IgD-negative memory B cell (primary cell): Measurements from ENCODE around the gene YWHAH. TPM values are rescaled to one million over a fixed set of nuclear protein-coding genes. Genes with fewer than 3 reads are reported as not detected.

Experiments
- H3K27ac Mint-ChIP-seq, 3 donors: one replicate each; pipeline ENCODE4 v1.8.0; 2020 to 2022; ENCODE audit warnings: mild to moderate bottlenecking in 3 of 3, mixed read lengths in 3 of 3, moderate library complexity in 1 of 3
- H3K27me3 Mint-ChIP-seq: one replicate; pipeline ENCODE4 v1.8.0; 2021; ENCODE audit warnings: mixed read lengths
- H3K36me3 Mint-ChIP-seq: one replicate; pipeline ENCODE4 v1.8.0; 2020; ENCODE audit warnings: mild to moderate bottlenecking, mixed read lengths
- H3K4me1 Mint-ChIP-seq, 3 donors: one replicate each; pipeline ENCODE4 v1.8.0; 2020 to 2022; ENCODE audit warnings: mixed read lengths in 3 of 3, mild to moderate bottlenecking in 1 of 3
- H3K4me3 Mint-ChIP-seq, 4 donors: one replicate each; pipeline ENCODE4 v1.8.0; 2020 to 2022; ENCODE audit warnings: mild to moderate bottlenecking in 4 of 4, mixed read lengths in 4 of 4, moderate library complexity in 3 of 4
- H3K9me3 Mint-ChIP-seq, 3 donors: one replicate each; pipeline ENCODE4 v1.8.0; 2020 to 2021; ENCODE audit warnings: mixed read lengths in 3 of 3, mild to moderate bottlenecking in 1 of 3
- polyA plus RNA-seq: library from polyadenylated mRNA; unstranded; fragments of 300-500 nt; fragmentation: Illumina TruSeq; gene quantifications from one replicate; pipeline ENCODE4 v1.2.3, GENCODE V29; 2021

YWHAH gene
- polyA plus RNA-seq, 1 donor from 2014 or later = 65.3 TPM

GRCh38 chr22:31951194-31952093 is 7.1 kb downstream of the YWHAH start:
- Mint-ChIP-seq H3K36me3 (no peaks in the 10 kb centered on the region), H3K27me3 (no peaks in the 10 kb centered on the region), H3K9me3 (no peaks in the 10 kb centered on the region), H3K27ac (peak overlapping the region in 2 of 3 donors; percentile 6 to 38), H3K4me1 (peaks cover 23 to 35% (median 31%) of the 10 kb centered on the region in 3 donors), H3K4me3 (peak overlapping the region in 1 of 4 donors; percentile 29)

GRCh38 chr22:31952094-31952401 is 7.7 kb downstream of the YWHAH start:
- H3K27me3 Mint-ChIP-seq = no peaks in the 10 kb centered on the region
- H3K4me1 Mint-ChIP-seq = peaks cover 21 to 34% (median 29%) of the 10 kb centered on the region in 3 donors
- no peaks in the 10 kb centered on the region for H3K9me3 Mint-ChIP-seq
- H3K4me3 Mint-ChIP-seq = peak overlapping the region in 2 of 4 donors; percentile 29 to 36
- H3K27ac Mint-ChIP-seq = no peak overlapping the region
- no peaks in the 10 kb centered on the region for H3K36me3 Mint-ChIP-seq

- Mint-ChIP-seq H3K27me3 (no peaks in the 10 kb centered on the region), H3K36me3 (no peaks in the 10 kb centered on the region)
These were observed 8.1 kb downstream of the YWHAH start for GRCh38 chr22:31952472-31952871.

GRCh38 chr22:31953261-31953660 is 8.9 kb downstream of the YWHAH start:
- Mint-ChIP-seq H3K27ac (no peak overlapping the region), H3K9me3 (no peaks in the 10 kb centered on the region), H3K4me3 (no peak overlapping the region), H3K27me3 (no peaks in the 10 kb centered on the region), H3K4me1 (peaks cover 15 to 28% (median 22%) of the 10 kb centered on the region in 3 donors), H3K36me3 (no peaks in the 10 kb centered on the region)

More at GRCh38 chr22:31952472-31952871, 8.1 kb downstream of the YWHAH start:
- Mint-ChIP-seq H3K27ac (no peak overlapping the region), H3K4me3 (no peak overlapping the region), H3K9me3 (no peaks in the 10 kb centered on the region), H3K4me1 (peaks cover 16 to 29% (median 24%) of the 10 kb centered on the region in 3 donors)

GRCh38 chr22:31954535-31955523 is 10.5 kb downstream of the YWHAH start:
- Mint-ChIP-seq H3K4me1 (peaks cover 15 to 28% (median 22%) of the 10 kb centered on the region in 3 donors), H3K27ac (no peak overlapping the region)

GRCh38 chr22:31956360-31956759 is 12.0 kb downstream of the YWHAH start:
- peaks cover 15 to 24% (median 18%) of the 10 kb centered on the region in 3 donors for H3K4me1 Mint-ChIP-seq

More at GRCh38 chr22:31954535-31955523, 10.5 kb downstream of the YWHAH start:
- H3K27me3 Mint-ChIP-seq = no peaks in the 10 kb centered on the region
- H3K36me3 Mint-ChIP-seq = peaks cover 2% of the 10 kb centered on the region
- H3K4me3 Mint-ChIP-seq = no peak overlapping the region
- no peaks in the 10 kb centered on the region for H3K9me3 Mint-ChIP-seq

GRCh38 chr22:31957970-31958594 is 13.7 kb downstream of the YWHAH start:
- Mint-ChIP-seq H3K4me3 (no peak overlapping the region), H3K27me3 (peaks cover 5% of the 10 kb centered on the region), H3K9me3 (no peaks in the 10 kb centered on the region), H3K27ac (no peak overlapping the region), H3K36me3 (peaks cover 2% of the 10 kb centered on the region), H3K4me1 (peaks cover 12 to 20% (median 12%) of the 10 kb centered on the region in 3 donors)

More at GRCh38 chr22:31956360-31956759, 12.0 kb downstream of the YWHAH start:
- Mint-ChIP-seq H3K4me3 (no peak overlapping the region), H3K36me3 (peaks cover 2% of the 10 kb centered on the region), H3K9me3 (no peaks in the 10 kb centered on the region), H3K27ac (peak overlapping the region in 2 of 3 donors; percentile 54 to 74), H3K27me3 (no peaks in the 10 kb centered on the region)

GRCh38 chr22:31958625-31959239 is 14.4 kb downstream of the YWHAH start:
- peaks cover 2% of the 10 kb centered on the region for H3K36me3 Mint-ChIP-seq
- H3K27me3 Mint-ChIP-seq = peaks cover 6% of the 10 kb centered on the region
- no peaks in the 10 kb centered on the region for H3K9me3 Mint-ChIP-seq
- peaks cover 6 to 14% (median 12%) of the 10 kb centered on the region in 3 donors for H3K4me1 Mint-ChIP-seq
- no peak overlapping the region for H3K4me3 Mint-ChIP-seq
- no peak overlapping the region for H3K27ac Mint-ChIP-seq

GRCh38 chr22:31960767-31961166 is 16.4 kb downstream of the YWHAH start:
- Mint-ChIP-seq H3K4me1 (peaks cover 0 to 4% (median 2%) of the 10 kb centered on the region in 3 donors), H3K36me3 (peaks cover 2% of the 10 kb centered on the region), H3K27me3 (peaks cover 13% of the 10 kb centered on the region), H3K27ac (no peak overlapping the region), H3K4me3 (no peak overlapping the region), H3K9me3 (no peaks in the 10 kb centered on the region)

GRCh38 chr22:31962387-31963125 is 18.2 kb downstream of the YWHAH start:
- no peak overlapping the region for H3K4me3 Mint-ChIP-seq
- H3K27me3 Mint-ChIP-seq = peaks cover 13% of the 10 kb centered on the region
- H3K4me1 Mint-ChIP-seq = no peaks in the 10 kb centered on the region
- no peak overlapping the region for H3K27ac Mint-ChIP-seq
- H3K9me3 Mint-ChIP-seq = no peaks in the 10 kb centered on the region
- peaks cover 2% of the 10 kb centered on the region for H3K36me3 Mint-ChIP-seq

GRCh38 chr22:31968022-31968421 is 23.7 kb downstream of the YWHAH start:
- Mint-ChIP-seq H3K4me1 (peaks cover 10 to 19% (median 14%) of the 10 kb centered on the region in 3 donors), H3K27ac (no peak overlapping the region), H3K9me3 (no peaks in the 10 kb centered on the region), H3K27me3 (peaks cover 8% of the 10 kb centered on the region), H3K36me3 (no peaks in the 10 kb centered on the region), H3K4me3 (no peak overlapping the region)

- no peaks in the 10 kb centered on the region for H3K36me3 Mint-ChIP-seq
- peak overlapping the region; percentile 46 to 93 (median 83) for H3K4me3 Mint-ChIP-seq
- peaks cover 10 to 19% (median 14%) of the 10 kb centered on the region in 3 donors for H3K4me1 Mint-ChIP-seq
- no peaks in the 10 kb centered on the region for H3K9me3 Mint-ChIP-seq
- H3K27me3 Mint-ChIP-seq = peaks cover 4% of the 10 kb centered on the region
- H3K27ac Mint-ChIP-seq = peak overlapping the region; percentile 74 to 96 (median 84)
These were observed 25.6 kb downstream of the YWHAH start for GRCh38 chr22:31969789-31970489.
